ENCODE data around the gene PTOV1. TPM values are rescaled to one million over a fixed set of nuclear protein-coding genes. Genes with fewer than 3 reads are reported as not detected.

PTOV1 gene
- total RNA-seq, 1 experiment from 2014 or later = 107 TPM

- DNase-seq (ENCODE audit: low read depth) = no peak
Measured at GRCh38 chr19:49843265-49843664, 7.7 kb upstream of the PTOV1 start.

DNA sequence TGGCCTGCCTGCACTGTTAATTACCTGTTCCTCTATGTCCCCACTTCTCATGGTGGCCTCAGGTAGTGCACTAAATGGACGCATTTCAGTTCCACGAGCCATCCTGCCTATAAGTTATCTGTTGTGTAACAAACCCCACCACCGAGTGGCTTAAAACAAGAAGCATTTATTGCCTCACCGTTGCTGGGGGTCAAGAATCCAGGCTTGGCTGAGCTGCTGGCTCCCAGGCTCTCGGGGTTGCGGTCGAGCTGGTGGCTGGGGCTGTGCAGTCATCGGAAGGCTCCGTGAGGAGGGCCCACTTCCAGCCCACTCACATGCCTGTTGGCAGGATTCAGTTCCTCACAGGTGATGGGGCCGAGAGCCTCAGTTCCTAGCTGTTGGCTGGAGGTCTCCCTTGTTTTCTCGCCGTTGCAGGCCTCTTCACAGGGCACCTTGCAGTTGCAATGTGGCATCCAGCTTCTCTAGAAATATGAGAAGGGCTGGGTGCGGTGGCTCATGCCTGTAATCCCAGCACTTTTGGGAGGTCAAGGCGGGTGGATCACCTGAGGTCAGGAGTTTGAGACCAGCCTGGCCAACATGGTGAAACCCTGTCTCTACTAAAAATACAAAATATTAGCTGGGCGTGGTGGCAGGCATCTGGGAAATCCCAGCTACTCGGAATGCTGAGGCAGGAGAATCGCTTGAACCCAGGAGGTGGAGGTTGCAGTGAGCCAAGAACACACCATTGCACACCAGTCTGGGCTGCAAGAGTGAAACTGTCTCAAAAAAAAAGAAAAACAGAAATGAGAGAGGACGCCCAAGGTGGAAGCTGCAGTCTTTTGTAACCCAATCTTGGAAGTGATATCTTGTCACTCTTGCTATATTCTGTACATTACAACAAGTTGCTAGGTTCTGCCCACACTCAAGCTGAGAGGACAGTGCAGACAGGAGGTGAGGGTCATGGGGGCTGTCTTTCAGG is 6.5 kb upstream of the PTOV1 start:
- DNase-seq (ENCODE audit: low read depth) = no peak

DNA sequence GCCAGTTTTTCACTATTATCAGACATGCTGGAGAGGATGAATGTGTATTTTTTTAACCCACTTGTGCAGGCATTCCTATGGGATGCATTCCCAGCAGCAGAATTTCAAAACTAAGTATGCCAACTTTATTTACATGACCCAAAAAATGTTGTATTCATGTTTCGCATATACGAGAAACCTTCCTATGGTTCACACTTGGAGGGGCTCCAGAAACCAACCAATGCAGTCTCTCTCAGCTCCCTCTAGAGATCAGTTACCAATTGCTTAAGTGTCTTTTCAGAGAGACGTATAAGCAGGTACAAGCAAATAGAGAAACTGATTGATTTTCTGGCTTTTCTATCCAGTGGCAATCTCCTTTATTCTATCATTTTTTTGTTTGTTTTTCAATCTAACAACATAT is 5.5 kb upstream of the PTOV1 start:
- DNase-seq (ENCODE audit: low read depth) = no peak

DNA sequence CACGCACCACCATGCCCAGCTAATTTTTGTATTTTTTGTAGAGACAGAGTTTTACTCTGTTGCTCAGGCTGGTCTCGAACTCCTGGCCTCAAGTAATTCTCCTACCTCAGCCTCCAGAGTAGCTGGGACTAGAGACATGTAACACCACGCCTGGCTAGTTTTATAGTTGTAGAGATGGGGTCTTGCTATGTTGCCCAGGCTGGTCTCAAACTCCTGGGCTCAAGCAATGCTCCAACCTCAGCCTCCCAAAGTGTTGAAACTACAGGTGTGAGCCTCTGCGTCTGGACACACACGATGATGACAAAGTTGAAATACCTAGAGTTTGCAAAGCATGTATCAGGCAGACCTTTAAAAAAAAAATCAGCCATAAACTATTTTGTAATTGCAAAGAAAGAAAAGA is 4.6 kb upstream of the PTOV1 start:
- DNase-seq (ENCODE audit: low read depth) = no peak

DNA sequence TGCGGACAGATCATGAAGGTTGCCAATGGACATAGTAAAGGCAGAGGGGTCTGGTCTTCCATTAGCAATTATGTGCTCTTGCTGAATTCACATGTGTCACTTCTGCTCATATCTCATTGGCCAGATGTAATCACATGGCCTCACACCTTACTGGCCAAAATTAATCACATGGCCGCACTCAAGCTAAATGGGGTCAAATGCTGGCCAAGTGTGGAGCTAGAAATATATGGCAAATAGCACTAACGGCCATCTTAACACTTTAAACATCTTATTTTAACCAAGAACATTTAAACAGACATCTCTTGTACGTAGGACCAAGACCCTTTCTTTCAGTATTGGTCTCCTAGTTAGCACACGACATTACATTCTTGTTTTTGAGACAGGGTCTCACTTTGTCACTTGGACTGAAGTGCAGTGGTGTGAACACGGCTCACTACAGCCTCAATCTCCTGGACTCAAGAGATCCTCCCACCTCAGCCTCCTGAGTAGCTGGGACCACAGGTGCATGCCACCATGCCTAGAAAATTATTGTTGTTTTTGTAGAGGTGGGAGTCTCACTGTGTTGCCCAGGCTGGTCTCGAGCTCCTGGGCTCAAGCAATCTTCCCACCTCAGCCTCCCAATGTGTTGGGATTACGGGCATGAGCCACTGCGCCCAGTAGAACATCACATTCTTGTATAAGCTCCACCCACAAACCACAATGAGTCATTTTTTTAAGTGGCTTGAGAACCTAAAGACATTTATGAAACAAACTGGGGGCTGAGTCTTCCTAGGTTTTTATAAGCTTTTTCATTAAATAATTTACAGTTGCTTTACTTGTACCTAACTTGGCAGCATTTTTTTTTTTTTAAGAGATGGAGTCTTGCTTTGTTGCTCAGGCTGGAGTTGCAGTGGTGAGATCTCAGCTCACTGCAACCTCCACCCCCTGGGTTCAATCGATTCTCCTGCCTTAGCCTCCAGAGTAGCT is 2.9 kb upstream of the PTOV1 start:
- peak; percentile 97 for DNase-seq (ENCODE audit: low read depth)

- peak; percentile 57 for DNase-seq (ENCODE audit: low read depth)
Measured at GRCh38 chr19:49848938-49849337, 2.0 kb upstream of the PTOV1 start.

GRCh38 chr19:49849433-49850220 is 1.3 kb upstream of the PTOV1 start:
- no peak for DNase-seq (ENCODE audit: low read depth)

DNA sequence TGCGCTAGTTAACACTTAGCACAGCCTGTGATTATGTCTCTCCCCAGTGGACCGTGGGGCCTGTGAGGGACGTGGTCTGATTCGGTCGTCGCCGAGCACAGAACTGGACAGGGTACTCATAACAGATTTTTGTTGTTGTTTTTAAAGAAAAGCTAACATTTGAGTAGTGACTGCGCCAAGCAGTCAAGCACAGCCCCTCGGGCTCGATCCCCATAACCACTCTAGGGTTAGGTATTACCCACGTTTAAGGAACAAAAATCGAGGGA is 805 bp upstream of the PTOV1 start:
- DNase-seq (ENCODE audit: low read depth) = no peak

GRCh38 chr19:49851456-49852259 is 699 bp downstream of the PTOV1 start:
- DNase-seq (ENCODE audit: low read depth) = no peak

DNA sequence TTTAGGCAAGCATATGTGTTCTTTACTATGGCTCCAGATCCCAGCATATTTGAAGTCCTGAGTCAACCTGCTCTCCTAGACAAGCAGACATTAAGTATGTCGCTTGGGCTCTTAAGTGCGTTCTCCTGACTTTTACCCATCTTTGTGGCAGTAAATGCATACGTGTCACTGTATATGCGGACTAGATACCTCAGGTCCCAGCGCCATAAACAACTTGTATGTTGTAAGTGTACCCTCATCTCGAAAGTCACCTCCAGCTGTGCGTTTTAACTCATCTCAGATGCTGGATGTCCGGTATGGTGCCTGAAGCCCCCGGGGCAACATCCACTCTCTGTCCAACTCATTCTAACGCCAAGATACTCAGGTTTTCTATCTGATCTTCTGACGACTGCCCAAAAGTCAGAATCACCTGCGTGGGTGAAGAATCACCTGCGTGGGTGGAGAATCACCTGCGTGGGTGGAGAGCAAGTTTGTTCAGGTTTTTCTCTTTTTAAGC is 1.7 kb downstream of the PTOV1 start:
- DNase-seq (ENCODE audit: low read depth) = no peak

DNA sequence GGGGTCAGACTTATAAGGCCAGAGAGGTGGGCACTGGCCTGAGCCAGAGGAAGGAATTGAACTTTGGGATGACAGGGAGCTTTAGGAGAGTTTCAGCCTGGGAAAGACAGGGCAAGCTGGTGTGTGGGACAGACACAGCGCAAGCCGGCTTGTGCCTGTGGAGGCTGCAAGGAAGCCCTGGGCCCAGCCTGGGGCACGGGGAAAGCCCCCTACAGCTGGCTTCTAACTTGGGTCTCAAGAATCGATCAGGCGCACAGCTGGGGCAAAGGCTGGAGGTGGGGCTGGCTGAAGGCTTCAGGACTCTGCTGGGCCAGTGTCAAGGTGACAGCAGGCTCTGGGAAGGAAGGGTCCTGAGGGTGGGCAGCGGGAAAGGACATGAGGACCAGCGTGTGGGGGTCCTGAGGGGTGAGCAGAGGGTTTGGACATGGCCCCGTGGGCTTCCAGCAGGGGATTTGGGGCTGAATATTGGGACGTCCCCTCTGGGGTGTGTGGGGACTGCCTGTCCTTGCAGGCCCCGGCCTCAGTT is 3.0 kb downstream of the PTOV1 start:
- DNase-seq (ENCODE audit: low read depth) = no peak

GRCh38 chr19:49854378-49855263 is 3.7 kb downstream of the PTOV1 start:
- DNase-seq (ENCODE audit: low read depth) = no peak

DNA sequence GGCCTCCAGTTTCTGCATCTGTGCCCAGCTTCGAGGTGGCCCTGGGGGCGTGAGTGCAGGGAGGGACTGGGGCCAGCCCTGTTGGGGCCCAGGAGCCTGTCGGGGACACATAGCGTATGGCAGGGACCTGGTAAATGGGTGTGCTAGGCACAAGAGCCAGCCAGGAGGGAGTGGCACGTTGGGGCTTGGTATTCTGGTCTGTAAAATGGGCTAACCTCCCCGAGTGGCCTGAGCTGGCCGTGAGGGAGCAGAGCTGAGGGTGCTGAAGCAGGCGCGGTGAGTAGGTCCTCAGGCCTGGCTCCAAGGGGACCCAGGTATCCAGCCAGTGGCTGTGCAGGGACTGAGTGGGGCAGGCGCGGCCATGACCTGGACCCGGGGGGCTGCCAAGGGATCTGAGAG is 4.3 kb downstream of the PTOV1 start:
- DNase-seq (ENCODE audit: low read depth) = no peak

DNA sequence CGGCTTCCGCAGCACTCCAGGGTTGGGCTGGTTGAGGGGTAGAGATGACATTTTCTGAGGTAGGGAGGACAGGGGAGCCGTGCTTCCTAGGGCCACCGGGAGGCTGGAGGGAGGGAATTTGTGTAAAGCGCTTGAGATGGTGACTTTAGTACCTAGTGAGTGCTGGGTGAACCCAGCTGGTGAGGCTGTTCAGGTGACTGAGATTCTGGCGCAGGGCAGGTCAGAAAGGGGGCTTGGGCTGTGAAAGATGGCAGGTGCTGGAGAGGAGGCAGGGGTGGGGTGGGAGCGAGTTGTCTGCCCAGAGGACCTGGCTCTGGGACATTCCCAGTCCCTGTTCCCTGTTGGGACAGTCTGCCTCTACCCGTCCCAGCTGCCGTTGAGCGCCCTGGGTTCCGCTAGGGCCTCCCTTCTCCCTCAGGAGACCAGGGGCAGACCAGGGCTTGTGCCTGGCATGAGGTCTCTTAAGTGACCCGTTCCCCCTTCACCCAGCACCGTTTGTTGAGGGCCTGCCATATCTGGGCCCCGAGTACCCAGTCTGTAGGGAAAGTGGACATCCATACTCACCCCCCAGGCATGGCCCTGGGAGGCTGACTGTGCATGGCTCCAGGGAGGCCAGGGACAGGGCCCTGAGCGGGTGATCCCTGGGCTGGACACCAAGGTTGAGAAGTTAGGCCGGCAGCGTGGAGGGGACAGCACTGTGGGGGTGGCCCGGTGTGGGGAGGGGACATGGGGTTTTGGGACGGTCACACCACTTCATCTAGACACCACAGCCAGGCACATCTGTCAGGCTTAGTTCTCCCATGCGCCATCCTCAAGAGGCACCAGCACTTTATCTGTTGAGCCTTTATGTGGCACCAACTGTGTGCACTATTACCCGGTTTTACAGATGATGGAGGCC is 5.0 kb downstream of the PTOV1 start:
- DNase-seq (ENCODE audit: low read depth) = no peak

DNA sequence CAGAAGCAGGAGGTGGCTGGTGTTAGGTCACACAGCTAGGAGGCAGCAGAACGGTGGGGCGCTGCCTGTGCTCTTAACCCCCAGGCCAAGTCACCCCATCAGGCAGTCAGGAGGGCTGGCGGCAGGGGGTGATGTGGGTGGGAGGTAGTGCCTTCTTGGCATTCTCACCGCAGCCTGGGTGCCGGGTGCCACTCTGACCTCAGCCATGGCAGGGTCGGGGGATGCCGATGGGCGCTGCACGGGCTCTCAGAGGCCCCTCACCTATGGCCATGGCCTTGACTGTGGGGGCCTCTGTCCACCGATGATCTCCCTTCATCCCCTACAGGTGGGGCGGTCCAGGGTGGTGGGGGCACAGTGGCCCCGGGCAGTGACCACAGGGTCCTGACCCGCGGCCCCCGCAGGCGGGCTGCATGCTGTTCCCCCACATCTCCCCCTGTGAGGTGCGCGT is 5.6 kb downstream of the PTOV1 start:
- DNase-seq (ENCODE audit: low read depth) = no peak

- no peak for DNase-seq (ENCODE audit: low read depth)
Measured at GRCh38 chr19:49857061-49857837, 6.3 kb downstream of the PTOV1 start.

- no peak for DNase-seq (ENCODE audit: low read depth)
Measured at GRCh38 chr19:49857838-49858087, 6.8 kb downstream of the PTOV1 start.

Measured in M059J (cell line).